Mucosa of rectum (tissue), 2 donors: ENCODE data around the gene RASAL2.
A peak's percentile ranks its signal among the peaks of the same experiment; 100 is the strongest.

Experiments
- H3K27ac ChIP-seq, 2 donors: one replicate each; pipeline ENCODE4 v1.7.0; 2013; ENCODE audit warnings: inconsistent platforms in 2 of 2, low read depth in 2 of 2, low read length in 2 of 2
- H3K27me3 ChIP-seq, 2 donors: one replicate each; pipeline ENCODE4 v1.7.0; 2013; ENCODE audit warnings: low read length in 2 of 2; ENCODE audit not compliant: control insufficient read depth in 2 of 2, insufficient read depth in 2 of 2
- H3K36me3 ChIP-seq, 2 donors: one replicate each; pipeline ENCODE4 v1.7.0; 2013; ENCODE audit warnings: low read length in 2 of 2; ENCODE audit not compliant: control insufficient read depth in 2 of 2, insufficient read depth in 2 of 2
- H3K4me1 ChIP-seq, 2 donors: one replicate each; pipeline ENCODE4 v1.7.0; 2013; ENCODE audit warnings: low read length in 2 of 2, mild to moderate bottlenecking in 1 of 2; ENCODE audit not compliant: control insufficient read depth in 2 of 2, insufficient read depth in 2 of 2
- H3K4me3 ChIP-seq, 2 donors: one replicate each; pipeline ENCODE4 v1.7.0; 2013; ENCODE audit warnings: low read length in 2 of 2
- H3K9ac ChIP-seq, 2 donors: one replicate each; pipeline ENCODE4 v1.7.0; 2013; ENCODE audit warnings: low read length in 2 of 2, low read depth in 1 of 2, mild to moderate bottlenecking in 1 of 2
- H3K9me3 ChIP-seq, 2 donors: one replicate each; pipeline ENCODE4 v1.7.0; 2013; ENCODE audit warnings: low read length in 2 of 2; ENCODE audit not compliant: control insufficient read depth in 2 of 2
- donor health status: healthy.
- donor health status: Normal muscosa, but diverticular disease.

Gene RASAL2

DNA sequence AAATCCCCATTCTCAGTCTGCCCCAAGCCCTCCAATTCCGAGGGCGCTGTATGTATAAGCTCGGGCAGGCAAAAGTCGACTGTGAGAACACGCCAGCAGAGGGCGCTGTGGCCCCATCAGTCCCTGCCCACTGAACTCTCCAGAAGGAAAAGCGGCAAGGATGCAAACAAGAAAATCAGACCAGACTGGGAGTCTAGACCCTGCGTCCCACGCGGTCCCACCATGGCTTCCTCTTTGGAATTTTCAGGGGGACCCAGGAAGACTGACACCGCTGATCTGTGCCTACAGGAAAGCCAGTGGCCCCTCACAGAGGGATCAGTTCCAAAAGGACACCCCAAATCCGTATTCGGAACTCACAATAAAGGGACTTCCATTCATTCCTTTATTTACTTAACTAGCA is 438.5 kb downstream of the RASAL2 start:
- peak overlapping the region in 1 of 2 donors; percentile 6 for H3K9ac ChIP-seq
- H3K27me3 ChIP-seq: no peaks in the 10 kb centered on the region
- H3K36me3 ChIP-seq: no peaks in the 10 kb centered on the region
- H3K4me3 ChIP-seq: peak overlapping the region; percentile 8 to 48
- H3K27ac ChIP-seq: no peak overlapping the region
- H3K9me3 ChIP-seq: no peaks in the 10 kb centered on the region
- H3K4me1 ChIP-seq: peaks cover 10 to 13% of the 10 kb centered on the region in 2 donors

- Histone ChIP-seq H3K27ac (no peak overlapping the region), H3K4me1 (peaks cover 19% of the 10 kb centered on the region in 2 donors), H3K4me3 (no peak overlapping the region), H3K9me3 (no peaks in the 10 kb centered on the region), H3K9ac (no peak overlapping the region), H3K36me3 (no peaks in the 10 kb centered on the region), H3K27me3 (no peaks in the 10 kb centered on the region)
Observed at GRCh38 chr1:178533121-178533946, 439.4 kb downstream of the RASAL2 start.
